Measurements from ENCODE around the gene GRHL3. TPM values are rescaled to one million over a fixed set of nuclear protein-coding genes. Genes with fewer than 3 reads are reported as not detected.

The GRHL3 gene
- total RNA-seq = 0.16 and 1.5 TPM in 2 replicates

GRCh38 chr1:24319312-24319863 lies at the start of gene GRHL3:
Gene GRHL3 (plus strand): TSS chr1:24319357. CDS start chr1:24319552, 195 bp downstream.

Other genes starting within 250 kb of the GRHL3 start
- 3.6 and 7.0 TPM in 2 replicates for gene MYOM3, start 207.2 kb upstream of the GRHL3 start, total RNA-seq
- under 0.01 and 0.16 TPM in 2 replicates for gene IL22RA1, start 176.2 kb upstream of the GRHL3 start, total RNA-seq
- 1.5 and 3.6 TPM in 2 replicates for gene IFNLR1, start 132.1 kb upstream of the GRHL3 start, total RNA-seq
- gene STPG1, start 94.4 kb downstream of the GRHL3 start, total RNA-seq = 5.8 and 8.6 TPM in 2 replicates
- 19.2 and 45.9 TPM in 2 replicates for gene NIPAL3, start 96.4 kb downstream of the GRHL3 start, total RNA-seq
- gene RCAN3, start 183.5 kb downstream of the GRHL3 start, total RNA-seq = 8.5 and 9.5 TPM in 2 replicates
- under 0.01 and 0.51 TPM in 2 replicates for gene NCMAP, start 236.7 kb downstream of the GRHL3 start, total RNA-seq

Measured in mesangial cell (primary cell).